ENCODE data around the gene PTPRJ. TPM values are rescaled to one million over a fixed set of nuclear protein-coding genes. Genes with fewer than 3 reads are reported as not detected.

Gene PTPRJ
- total and polyA plus RNA-seq, 2 of the 13 experiments (the other 11 are each of a cell fraction or from before 2014, with no cell fraction given), result 1.0 to 1.2 TPM

- Histone ChIP-seq H3K27ac (ENCODE audit: extremely low read length, insufficient read depth, low read length) (no peak overlapping the region), H3K36me3 (replicated peaks in 1 of 2; ENCODE audit: control insufficient read depth in 1 of 2, insufficient read depth in 2 of 2, low read length in 2 of 2) (no peaks in the 10 kb centered on the region), H3K4me1 (ENCODE audit: insufficient read depth, low read length) (no peaks in the 10 kb centered on the region), H3K27me3 (ENCODE audit: control insufficient read depth in 1 of 2, insufficient read depth in 2 of 2, low read length in 2 of 2) (no peaks in the 10 kb centered on the region), H2AFZ (ENCODE audit: low read length) (no peak overlapping the region), H3K4me3 (replicated peaks in 1 of 3; ENCODE audit: insufficient read depth in 1 of 3, low read depth in 2 of 3, low read length in 3 of 3) (no peak overlapping the region), H3K79me2 (ENCODE audit: insufficient read depth, low read length) (no peaks in the 10 kb centered on the region), H3K4me2 (ENCODE audit: low read depth, low read length) (no peak overlapping the region), H4K20me1 (ENCODE audit: insufficient read depth, low read length) (no peaks in the 10 kb centered on the region), H3K9ac (ENCODE audit: insufficient read depth, low read depth, low read length) (no peak overlapping the region), H3K9me3 (ENCODE audit: low read length) (no peaks in the 10 kb centered on the region)
- BruUV-seq (replicated peaks), result no TSS peak
- POLR2A ChIA-PET, result no interaction called here
- in situ Hi-C loops (cut with HindIII; ENCODE audit: extremely low pct_ligation_motif_present, low pct_unique_long_range_greater_than_20kb), result loop anchor here (10.0 kb wide), 1 partner anchor 153 kb away; no protein-coding TSS in a partner anchor
- CTCF ChIA-PET (ENCODE audit: low intra/inter-chr PET ratio, low total read pairs), result no interaction called here
- intact Hi-C loops (cut with micrococcal nuclease; ENCODE audit: unreplicated experiment), result no loop called here
- DNase-seq (ENCODE audit: low spot score), result no peak
- FAIRE-seq, result no peak
- 57% methylated on average over 5 of the region's 5 CpGs for WGBS (ENCODE audit: low lambda C conversion rate)
- ATAC-seq, result peak; percentile 89
- TF ChIP-seq HES4 (CRISPR knock-in tag; IDR thresholded peaks at IDR 0.05; ENCODE audit: borderline replicate concordance) (no peak), ZNF879 (CRISPR knock-in tag; IDR thresholded peaks at IDR 0.05) (no peak), HOXA7 (CRISPR knock-in tag; IDR thresholded peaks at IDR 0.05) (no peak), GABPB1 (CRISPR knock-in tag; IDR thresholded peaks at IDR 0.05) (peak; percentile 20; the same call in 1 of the 2 replicates), SP2 (CRISPR knock-in tag; IDR thresholded peaks at IDR 0.05) (peak; percentile 72), PITX1 (CRISPR knock-in tag; IDR thresholded peaks at IDR 0.05) (no peak), MXD1 (CRISPR knock-in tag; IDR thresholded peaks at IDR 0.05) (no peak), NFYC (CRISPR knock-in tag; IDR thresholded peaks at IDR 0.05) (peak; percentile 75), ZGPAT (CRISPR knock-in tag; IDR thresholded peaks at IDR 0.05) (no peak), MED13 (CRISPR knock-in tag; IDR thresholded peaks at IDR 0.05) (no peak), ZNF576 (CRISPR knock-in tag; IDR thresholded peaks at IDR 0.05) (no peak), PHB2 (IDR thresholded peaks at IDR 0.05; ENCODE audit: partially characterized antibody) (no peak), ZNF782 (CRISPR knock-in tag; IDR thresholded peaks at IDR 0.05; ENCODE audit: borderline replicate concordance) (no peak), TEAD2 (CRISPR knock-in tag; IDR thresholded peaks at IDR 0.05) (no peak), CAMTA2 (CRISPR knock-in tag; IDR thresholded peaks at IDR 0.05; ENCODE audit: borderline replicate concordance) (no peak), NR2F1 (CRISPR knock-in tag; IDR thresholded peaks at IDR 0.05) (no peak), MBD4 (IDR thresholded peaks at IDR 0.05; ENCODE audit: borderline replicate concordance, low read length) (no peak), SMAD9 (CRISPR knock-in tag; IDR thresholded peaks at IDR 0.05) (no peak), PCBP1 (IDR thresholded peaks at IDR 0.05; ENCODE audit: borderline replicate concordance, low read depth, low read length) (no peak), NFYB (CRISPR knock-in tag; IDR thresholded peaks at IDR 0.05) (peak; percentile 47), IRX3 (CRISPR knock-in tag; IDR thresholded peaks at IDR 0.05; ENCODE audit: borderline replicate concordance, low read depth) (no peak), REPIN1 (CRISPR knock-in tag; IDR thresholded peaks at IDR 0.05; ENCODE audit: borderline replicate concordance, low read depth) (no peak), KDM5A (IDR thresholded peaks at IDR 0.05; ENCODE audit: borderline replicate concordance, low read length) (no peak), PBX2 (CRISPR knock-in tag; IDR thresholded peaks at IDR 0.05) (peak; percentile 73)
These were observed 19.0 kb upstream of the PTPRJ start for GRCh38 chr11:47961383-47961782.
